Fibroblast of lung (primary cell): ENCODE data around the gene NDST1. TPM values are rescaled to one million over a fixed set of nuclear protein-coding genes. Genes with fewer than 3 reads are reported as not detected.
A peak's percentile ranks its signal among the peaks of the same experiment; 100 is the strongest.

Experiments
- DNase-seq, 2 donors: peaks; one replicate each; pipeline versions ENCODE4 v3.0.0 to v3.0.0-alpha.2; 2010; ENCODE audit warnings: low read depth in 2 of 2
- H2AFZ ChIP-seq: 2 replicates; pipeline ENCODE4 v1.5.1; 2012; ENCODE audit warnings: low read length, control low read depth, inconsistent platforms
- H3K27ac ChIP-seq: 2 replicates; pipeline ENCODE4 v1.5.1; 2011; ENCODE audit warnings: low read length, control low read depth; ENCODE audit not compliant: insufficient read depth
- H3K27me3 ChIP-seq: 2 replicates; pipeline ENCODE4 v1.5.1; 2011; ENCODE audit warnings: mild to moderate bottlenecking, low read length; ENCODE audit not compliant: control insufficient read depth, insufficient read depth
- H3K36me3 ChIP-seq: 2 replicates; pipeline ENCODE4 v1.5.1; 2011; ENCODE audit warnings: low read length; ENCODE audit not compliant: control insufficient read depth, insufficient read depth
- H3K4me1 ChIP-seq: 2 replicates; pipeline ENCODE4 v1.5.1; 2011; ENCODE audit warnings: low read length; ENCODE audit not compliant: control insufficient read depth, insufficient read depth; ENCODE audit errors: extremely low read depth
- H3K4me2 ChIP-seq: 2 replicates; pipeline ENCODE4 v1.5.1; 2011; ENCODE audit warnings: low read length, control low read depth; ENCODE audit not compliant: insufficient read depth; ENCODE audit errors: extremely low read depth
- H3K4me3 ChIP-seq, 4 experiments: fragments of 200-600 bp in 1 of 4; sonication (generic) in 1 of 4; replicated peaks in 1 of 4; 2 replicates each; pipeline ENCODE4 v1.5.1; 2011 to 2016; ENCODE audit warnings: low read length in 4 of 4, low read depth in 3 of 4, mild to moderate bottlenecking in 3 of 4, control low read depth in 2 of 4, inconsistent platforms in 1 of 4, mixed read lengths in 1 of 4; ENCODE audit not compliant: insufficient read depth in 1 of 4; ENCODE audit errors: control extremely low read depth in 1 of 4
- H3K79me2 ChIP-seq: 2 replicates; pipeline ENCODE4 v1.5.1; 2012; ENCODE audit warnings: mild to moderate bottlenecking, low read length, inconsistent platforms; ENCODE audit not compliant: control insufficient read depth, insufficient read depth
- H3K9ac ChIP-seq: 2 replicates; pipeline ENCODE4 v1.5.1; 2011; ENCODE audit warnings: mild to moderate bottlenecking, low read length, control low read depth; ENCODE audit not compliant: insufficient read depth
- H3K9me3 ChIP-seq: 2 replicates; pipeline ENCODE4 v1.5.1; 2012; ENCODE audit warnings: low read depth, low read length; ENCODE audit not compliant: control insufficient read depth, insufficient read depth
- H4K20me1 ChIP-seq: 2 replicates; pipeline ENCODE4 v1.5.1; 2011; ENCODE audit warnings: low read length; ENCODE audit not compliant: control insufficient read depth, insufficient read depth; ENCODE audit errors: extremely low read depth
- EZH2 ChIP-seq: IDR thresholded peaks from 2 replicates; pipeline ENCODE4 v1.5.1; 2012; ENCODE audit warnings: low read length, control low read depth, mild to moderate bottlenecking; ENCODE audit errors: missing control alignments
- polyA plus RNA-seq, 2 donors: library from polyadenylated mRNA; depleted of rRNA in 1 of 2; stranded (reverse) in 1 of 2; unstranded in 1 of 2; fragments of >200 nt; gene quantifications; 2 replicates each; pipeline ENCODE4 v1.2.1, GENCODE V29; 2011 to 2012; ENCODE audit warnings: missing spikeins in 1 of 2
- total RNA-seq: library from RNA; depleted of rRNA; stranded (reverse); fragments of >200 nt; gene quantifications from 2 replicates; pipeline ENCODE4 v1.2.1, GENCODE V29; 2014
- TF ChIP-seq, protein P1 (sequence below), 2 donors: IDR thresholded peaks in 1 of 2; conservative IDR thresholded peaks in 1 of 2; 1 replicate in 1 of 2; 2 replicates in 1 of 2; pipeline ENCODE4 v1.5.1; 2011 to 2012; ENCODE audit warnings: low read length in 2 of 2, control low read depth in 1 of 2, inconsistent platforms in 1 of 2, low read depth in 1 of 2, mild to moderate bottlenecking in 1 of 2

NDST1 gene
- total and polyA plus RNA-seq, 2 donors (not counting 1 experiment from before 2014, with no cell fraction given) = 38.5 to 94.8 TPM

GRCh38 chr5:150461231-150461630, 46.7 kb upstream of the NDST1 start:
- no peak overlapping the region for H3K9ac ChIP-seq
- no peak for DNase-seq
- H3K27me3 ChIP-seq = no peaks in the 10 kb centered on the region
- no peak overlapping the region for H3K27ac ChIP-seq
- peaks cover 13% of the 10 kb centered on the region for H3K4me1 ChIP-seq
- H2AFZ ChIP-seq = no peak overlapping the region
- no peaks in the 10 kb centered on the region for H3K9me3 ChIP-seq
- no peaks in the 10 kb centered on the region for H3K79me2 ChIP-seq
- no peaks in the 10 kb centered on the region for H4K20me1 ChIP-seq
- no peaks in the 10 kb centered on the region for H3K36me3 ChIP-seq
- no peak overlapping the region for H3K4me3 ChIP-seq
- TF ChIP-seq, protein P1, sequence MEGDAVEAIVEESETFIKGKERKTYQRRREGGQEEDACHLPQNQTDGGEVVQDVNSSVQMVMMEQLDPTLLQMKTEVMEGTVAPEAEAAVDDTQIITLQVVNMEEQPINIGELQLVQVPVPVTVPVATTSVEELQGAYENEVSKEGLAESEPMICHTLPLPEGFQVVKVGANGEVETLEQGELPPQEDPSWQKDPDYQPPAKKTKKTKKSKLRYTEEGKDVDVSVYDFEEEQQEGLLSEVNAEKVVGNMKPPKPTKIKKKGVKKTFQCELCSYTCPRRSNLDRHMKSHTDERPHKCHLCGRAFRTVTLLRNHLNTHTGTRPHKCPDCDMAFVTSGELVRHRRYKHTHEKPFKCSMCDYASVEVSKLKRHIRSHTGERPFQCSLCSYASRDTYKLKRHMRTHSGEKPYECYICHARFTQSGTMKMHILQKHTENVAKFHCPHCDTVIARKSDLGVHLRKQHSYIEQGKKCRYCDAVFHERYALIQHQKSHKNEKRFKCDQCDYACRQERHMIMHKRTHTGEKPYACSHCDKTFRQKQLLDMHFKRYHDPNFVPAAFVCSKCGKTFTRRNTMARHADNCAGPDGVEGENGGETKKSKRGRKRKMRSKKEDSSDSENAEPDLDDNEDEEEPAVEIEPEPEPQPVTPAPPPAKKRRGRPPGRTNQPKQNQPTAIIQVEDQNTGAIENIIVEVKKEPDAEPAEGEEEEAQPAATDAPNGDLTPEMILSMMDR (conservative IDR thresholded peaks at IDR 0.05 in 1 of 2, IDR thresholded peaks at IDR 0.05 in 1 of 2; ENCODE audit: low read depth in 1 of 2, low read length in 2 of 2) = no peak
- no peak for TF ChIP-seq EZH2
- H3K4me2 ChIP-seq = no peak overlapping the region

- Histone ChIP-seq H3K79me2 (no peaks in the 10 kb centered on the region), H3K36me3 (no peaks in the 10 kb centered on the region), H2AFZ (peak overlapping the region; percentile 40), H3K27me3 (no peaks in the 10 kb centered on the region), H4K20me1 (no peaks in the 10 kb centered on the region), H3K9ac (peak overlapping the region; percentile 8), H3K4me1 (peaks cover 15% of the 10 kb centered on the region), H3K4me2 (no peak overlapping the region), H3K27ac (no peak overlapping the region), H3K9me3 (no peaks in the 10 kb centered on the region), H3K4me3 (no peak overlapping the region)
- peak in 1 of 2 donors; percentile 22 for DNase-seq
- TF ChIP-seq, protein P1 (conservative IDR thresholded peaks at IDR 0.05 in 1 of 2, IDR thresholded peaks at IDR 0.05 in 1 of 2; ENCODE audit: low read depth in 1 of 2, low read length in 2 of 2) = no peak
Measured at GRCh38 chr5:150464554-150465012, 43.3 kb upstream of the NDST1 start.

DNA sequence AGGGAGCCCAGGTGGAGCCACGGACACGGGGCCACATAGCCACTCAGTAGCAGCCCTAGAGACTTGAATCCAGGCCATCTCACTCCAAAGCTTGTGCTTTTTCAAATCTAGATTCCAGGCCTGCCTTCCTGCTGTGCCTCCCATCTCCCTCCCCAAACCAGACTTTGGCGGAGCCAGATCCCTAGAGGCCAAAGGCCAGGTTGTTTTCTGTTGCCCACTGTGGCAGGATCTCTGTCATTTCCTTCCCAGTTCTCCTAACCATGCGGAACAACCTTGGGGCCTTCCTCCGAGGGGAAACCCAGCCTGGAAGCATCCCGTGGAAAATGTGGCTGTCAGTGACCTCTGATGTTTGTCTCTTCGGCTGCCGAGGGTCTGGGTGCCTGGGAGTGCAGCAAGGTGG, 42.0 kb upstream of the NDST1 start:
- no peaks in the 10 kb centered on the region for H3K79me2 ChIP-seq
- H3K4me1 ChIP-seq = peaks cover 13% of the 10 kb centered on the region
- no peak overlapping the region for H3K4me3 ChIP-seq
- no peaks in the 10 kb centered on the region for H3K9me3 ChIP-seq
- no peak overlapping the region for H3K4me2 ChIP-seq
- DNase-seq = no peak
- no peaks in the 10 kb centered on the region for H3K36me3 ChIP-seq
- no peak overlapping the region for H3K27ac ChIP-seq
- H2AFZ ChIP-seq = no peak overlapping the region
- H3K27me3 ChIP-seq = no peaks in the 10 kb centered on the region
- TF ChIP-seq, protein P1 (conservative IDR thresholded peaks at IDR 0.05 in 1 of 2, IDR thresholded peaks at IDR 0.05 in 1 of 2; ENCODE audit: low read depth in 1 of 2, low read length in 2 of 2) = no peak
- TF ChIP-seq EZH2 = no peak
- H3K9ac ChIP-seq = no peak overlapping the region
- no peaks in the 10 kb centered on the region for H4K20me1 ChIP-seq
